Trophoblast cell (in vitro differentiated cells and primary cell): Measurements from ENCODE around the gene CD2AP.

Source experiments
- DNase-seq, 2 donors: peaks; one replicate each; pipeline ENCODE4 v3.0.0-alpha.2; 2016
- H2AFZ ChIP-seq: 2 replicates; pipeline ENCODE4 v1.6.1; 2013; ENCODE audit warnings: low read length, moderate library complexity, mild to moderate bottlenecking; ENCODE audit not compliant: insufficient read depth, poor library complexity
- H2AK5ac ChIP-seq: 2 replicates; pipeline ENCODE4 v1.6.1; 2013; ENCODE audit warnings: mild to moderate bottlenecking, low read length
- H2BK120ac ChIP-seq: 2 replicates; pipeline ENCODE4 v1.6.1; 2013; ENCODE audit warnings: low read length, mild to moderate bottlenecking, moderate library complexity; ENCODE audit not compliant: insufficient read depth, poor library complexity
- H2BK12ac ChIP-seq: 2 replicates; pipeline ENCODE4 v1.6.1; 2013; ENCODE audit warnings: mild to moderate bottlenecking, low read length, moderate library complexity
- H2BK5ac ChIP-seq: 2 replicates; pipeline ENCODE4 v1.6.1; 2013; ENCODE audit warnings: low read length, low read depth, moderate library complexity, mild to moderate bottlenecking; ENCODE audit not compliant: poor library complexity
- H3K14ac ChIP-seq: 2 replicates; pipeline ENCODE4 v1.6.1; 2013; ENCODE audit warnings: mild to moderate bottlenecking, low read length
- H3K18ac ChIP-seq: 2 replicates; pipeline ENCODE4 v1.6.1; 2013; ENCODE audit warnings: mild to moderate bottlenecking, low read length
- H3K23ac ChIP-seq: 2 replicates; pipeline ENCODE4 v1.6.1; 2013; ENCODE audit warnings: low read length
- H3K27ac ChIP-seq: 2 replicates; pipeline ENCODE4 v1.5.1; 2013; ENCODE audit warnings: low read depth, mild to moderate bottlenecking, inconsistent platforms, low read length, moderate library complexity
- H3K27me3 ChIP-seq: 2 replicates; pipeline ENCODE4 v1.6.1; 2013; ENCODE audit warnings: inconsistent platforms, mild to moderate bottlenecking, low read length, moderate library complexity; ENCODE audit not compliant: insufficient read depth
- H3K36me3 ChIP-seq, 2 experiments: 1 replicate in 1 of 2; 2 replicates in 1 of 2; pipeline ENCODE4 v1.6.1; 2013; ENCODE audit warnings: low read length in 2 of 2, mild to moderate bottlenecking in 2 of 2, moderate library complexity in 1 of 2; ENCODE audit not compliant: insufficient read depth in 2 of 2, control insufficient read depth in 1 of 2
- H3K4ac ChIP-seq: 2 replicates; pipeline ENCODE4 v1.6.1; 2013; ENCODE audit warnings: low read depth, mild to moderate bottlenecking, low read length, moderate library complexity
- H3K4me1 ChIP-seq, 2 experiments: 1 replicate in 1 of 2; 2 replicates in 1 of 2; pipeline ENCODE4 v1.6.1; 2013; ENCODE audit warnings: low read length in 2 of 2, mild to moderate bottlenecking in 2 of 2, moderate library complexity in 1 of 2; ENCODE audit not compliant: insufficient read depth in 2 of 2, control insufficient read depth in 1 of 2
- H3K4me2 ChIP-seq: 2 replicates; pipeline ENCODE4 v1.6.1; 2013; ENCODE audit warnings: inconsistent platforms, mild to moderate bottlenecking, low read length, moderate library complexity
- H3K4me3 ChIP-seq: 2 replicates; pipeline ENCODE4 v1.5.1; 2013; ENCODE audit warnings: mild to moderate bottlenecking, low read depth, low read length, inconsistent platforms
- H3K79me1 ChIP-seq: one replicate; pipeline ENCODE4 v1.6.1; 2013; ENCODE audit warnings: low read length
- H3K79me2 ChIP-seq: 2 replicates; pipeline ENCODE4 v1.6.1; 2013; ENCODE audit warnings: low read length, mild to moderate bottlenecking; ENCODE audit not compliant: control insufficient read depth, insufficient read depth, poor library complexity
- H3K9ac ChIP-seq: 2 replicates; pipeline ENCODE4 v1.6.1; 2013; ENCODE audit warnings: mild to moderate bottlenecking, low read length
- H3K9me3 ChIP-seq: 2 replicates; pipeline ENCODE4 v1.6.1; 2013; ENCODE audit warnings: low read depth, mild to moderate bottlenecking, control low read depth, inconsistent platforms, low read length; ENCODE audit not compliant: insufficient read depth
- H4K12ac ChIP-seq: 2 replicates; pipeline ENCODE4 v1.6.1; 2013; ENCODE audit warnings: low read depth, mild to moderate bottlenecking, low read length, moderate library complexity
- H4K8ac ChIP-seq: 2 replicates; pipeline ENCODE4 v1.6.1; 2013; ENCODE audit warnings: low read depth, mild to moderate bottlenecking, low read length, moderate library complexity
- H4K91ac ChIP-seq: one replicate; pipeline ENCODE4 v1.6.1; 2013; ENCODE audit warnings: low read depth, mild to moderate bottlenecking, low read length, moderate library complexity
- WGBS: extraction: QIAGEN DNeasy Blood & Tissue Kit; methylation state at CpG from one replicate; pipeline ENCODE4 v1.1.7; 2013; ENCODE audit warnings: missing lambda C conversion rate; ENCODE audit not compliant: insufficient read length, insufficient coverage; ENCODE audit errors: extremely low coverage; 5-methylcytosine and 5-hydroxymethylcytosine counted together

CD2AP gene

DNA sequence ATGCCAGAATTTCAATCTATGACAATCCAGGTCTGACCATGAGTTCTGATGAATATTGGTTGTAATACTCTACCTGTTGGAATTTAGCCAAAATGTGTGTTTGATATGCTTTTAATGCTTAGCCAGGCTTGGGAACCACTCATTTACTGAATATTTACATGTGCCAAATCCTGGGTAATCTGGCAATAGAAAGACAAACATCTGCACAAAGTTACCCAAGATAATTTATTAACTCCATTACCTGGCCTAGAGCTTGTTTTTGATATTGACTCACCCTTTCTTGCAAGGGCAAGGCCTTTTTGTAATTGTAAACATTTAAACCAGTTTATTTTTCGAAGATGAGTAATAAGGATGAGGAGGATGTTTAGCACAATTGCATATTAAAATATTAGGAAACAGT lies 13.5 kb upstream of the CD2AP start:
- Histone ChIP-seq H3K4me1 (no peaks in the 10 kb centered on the region), H3K4ac (no peak overlapping the region), H3K79me1 (no peaks in the 10 kb centered on the region), H2AFZ (no peak overlapping the region), H3K23ac (no peak overlapping the region), H2BK120ac (no peak overlapping the region), H4K91ac (no peak overlapping the region), H2BK12ac (no peak overlapping the region), H3K9ac (no peak overlapping the region), H4K8ac (no peak overlapping the region), H3K79me2 (no peaks in the 10 kb centered on the region), H3K4me3 (no peak overlapping the region), H3K4me2 (no peak overlapping the region), H2BK5ac (no peak overlapping the region), H3K36me3 (no peaks in the 10 kb centered on the region), H3K18ac (no peak overlapping the region), H3K27me3 (no peaks in the 10 kb centered on the region), H3K14ac (no peak overlapping the region), H3K27ac (no peak overlapping the region), H4K12ac (no peak overlapping the region), H2AK5ac (no peak overlapping the region), H3K9me3 (no peaks in the 10 kb centered on the region)
- DNase-seq = no peak
- WGBS = no CpG with 5 or more reads among the region's 1 CpG

DNA sequence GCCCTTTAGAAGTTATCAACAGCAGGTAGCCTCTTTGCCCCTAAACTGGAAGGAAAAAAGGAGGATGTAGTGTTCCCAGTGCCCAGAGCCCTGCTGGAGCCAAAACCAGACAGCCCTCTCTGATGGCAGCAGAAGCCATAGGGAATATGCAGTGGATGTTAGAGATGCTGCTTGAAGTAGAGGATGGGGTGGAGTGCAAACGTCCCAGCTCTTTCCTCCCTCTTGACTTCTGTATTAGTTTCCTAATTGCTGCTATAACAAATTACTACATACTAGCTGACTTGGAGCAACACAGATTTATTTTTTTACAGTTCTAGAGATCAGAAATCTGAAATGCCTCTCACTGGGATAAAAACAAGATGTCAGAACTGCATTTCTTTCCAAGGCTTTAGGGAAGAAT lies 12.5 kb upstream of the CD2AP start:
- H3K9me3 ChIP-seq = no peaks in the 10 kb centered on the region
- H3K27ac ChIP-seq = no peak overlapping the region
- no peak overlapping the region for H2BK12ac ChIP-seq
- no peaks in the 10 kb centered on the region for H3K4me1 ChIP-seq
- H3K79me1 ChIP-seq = no peaks in the 10 kb centered on the region
- H3K79me2 ChIP-seq = no peaks in the 10 kb centered on the region
- H3K36me3 ChIP-seq = no peaks in the 10 kb centered on the region
- no peak overlapping the region for H2AK5ac ChIP-seq
- no peak overlapping the region for H2BK5ac ChIP-seq
- H2AFZ ChIP-seq = no peak overlapping the region
- no peak overlapping the region for H4K12ac ChIP-seq
- H4K91ac ChIP-seq = no peak overlapping the region
- H3K4me2 ChIP-seq = no peak overlapping the region
- H3K4me3 ChIP-seq = no peak overlapping the region
- H3K14ac ChIP-seq = no peak overlapping the region
- WGBS = no CpG with 5 or more reads among the region's 1 CpG
- H3K4ac ChIP-seq = no peak overlapping the region
- H2BK120ac ChIP-seq = no peak overlapping the region
- no peak overlapping the region for H4K8ac ChIP-seq
- H3K23ac ChIP-seq = no peak overlapping the region
- no peaks in the 10 kb centered on the region for H3K27me3 ChIP-seq
- DNase-seq = no peak
- no peak overlapping the region for H3K9ac ChIP-seq
- no peak overlapping the region for H3K18ac ChIP-seq

DNA sequence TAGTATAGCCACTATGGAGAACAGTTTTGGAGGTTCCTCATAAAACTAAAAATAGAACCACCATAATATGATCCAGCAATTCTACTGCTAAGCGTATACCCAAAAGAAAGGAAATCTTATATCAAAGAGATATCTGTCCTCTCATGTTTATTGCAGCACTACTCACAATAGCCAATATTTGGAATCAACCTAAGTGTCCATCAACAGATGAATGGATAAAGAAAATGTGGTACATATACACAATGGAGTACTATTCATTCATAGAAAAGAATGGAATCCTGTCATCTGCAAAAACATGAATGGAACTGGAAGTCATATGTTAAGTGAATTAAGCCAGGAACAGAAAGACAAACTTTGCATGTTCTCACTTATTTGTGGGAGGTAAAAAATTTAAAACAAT lies 5.7 kb upstream of the CD2AP start:
- Histone ChIP-seq H3K14ac (no peak overlapping the region), H3K79me1 (no peaks in the 10 kb centered on the region), H3K18ac (no peak overlapping the region), H2AFZ (no peak overlapping the region), H4K8ac (no peak overlapping the region), H4K12ac (no peak overlapping the region), H3K79me2 (no peaks in the 10 kb centered on the region), H3K27me3 (no peaks in the 10 kb centered on the region), H3K4me3 (no peak overlapping the region), H3K4me1 (peaks cover 0 to 2% of the 10 kb centered on the region in 2 experiments), H3K36me3 (no peaks in the 10 kb centered on the region), H3K27ac (no peak overlapping the region), H3K9ac (no peak overlapping the region), H3K23ac (no peak overlapping the region), H2AK5ac (no peak overlapping the region), H3K4ac (no peak overlapping the region), H2BK120ac (no peak overlapping the region), H2BK5ac (no peak overlapping the region), H2BK12ac (no peak overlapping the region), H3K9me3 (no peaks in the 10 kb centered on the region), H4K91ac (no peak overlapping the region), H3K4me2 (no peak overlapping the region)
- no CpG with 5 or more reads among the region's 1 CpG for WGBS
- no peak for DNase-seq

DNA sequence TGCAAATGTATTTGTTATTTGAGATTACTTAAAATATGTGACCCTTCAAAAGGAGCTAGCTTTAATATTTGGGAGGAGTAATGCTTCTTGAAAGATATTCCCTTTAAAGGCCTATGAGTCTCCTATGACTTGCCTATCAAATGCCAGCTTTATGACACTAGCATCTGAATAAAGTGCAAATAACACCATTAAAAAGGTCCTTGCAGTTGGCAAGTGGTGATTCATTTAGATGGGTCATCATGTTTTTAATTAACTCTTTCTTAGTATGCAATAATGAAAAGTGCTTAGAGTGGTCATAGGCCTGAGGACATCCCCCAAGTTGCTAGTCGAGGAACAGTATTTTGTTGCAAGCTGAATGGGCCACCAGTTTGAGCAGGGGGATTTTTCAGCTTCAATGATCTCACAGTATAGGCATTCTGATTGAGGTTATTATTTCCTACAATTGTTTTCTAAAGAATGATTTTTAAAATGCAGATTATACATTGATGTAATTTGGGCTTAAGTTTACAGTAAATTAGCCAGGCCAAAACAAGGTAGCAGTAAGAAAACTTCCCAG lies 3.7 kb upstream of the CD2AP start:
- Histone ChIP-seq H3K14ac (no peak overlapping the region), H2BK120ac (no peak overlapping the region), H2BK12ac (no peak overlapping the region), H3K27me3 (no peaks in the 10 kb centered on the region), H3K4me3 (no peak overlapping the region), H2AK5ac (no peak overlapping the region), H3K79me1 (peaks cover 12% of the 10 kb centered on the region), H2BK5ac (no peak overlapping the region), H3K79me2 (peaks cover 11% of the 10 kb centered on the region), H3K18ac (no peak overlapping the region), H3K9me3 (no peaks in the 10 kb centered on the region), H4K12ac (no peak overlapping the region), H3K23ac (no peak overlapping the region), H3K4ac (no peak overlapping the region), H3K36me3 (no peaks in the 10 kb centered on the region), H4K91ac (no peak overlapping the region), H3K4me1 (peaks cover 0 to 2% of the 10 kb centered on the region in 2 experiments), H2AFZ (no peak overlapping the region), H3K4me2 (no peak overlapping the region), H3K27ac (no peak overlapping the region), H4K8ac (no peak overlapping the region), H3K9ac (no peak overlapping the region)
- no peak for DNase-seq
- WGBS = no CpG with 5 or more reads among the region's 1 CpG
